H9 (cell line): ENCODE measurements around the gene SLC6A19. TPM values are rescaled to one million over a fixed set of nuclear protein-coding genes. Genes with fewer than 3 reads are reported as not detected.

Experiments used
- DNase-seq: peaks from one replicate; pipeline ENCODE4 v3.0.0-alpha.2; 2017
- H2AFZ ChIP-seq: one replicate; pipeline ENCODE4 v1.6.1; 2013; ENCODE audit warnings: mild to moderate bottlenecking, low read length, control low read depth, moderate library complexity
- H2AK5ac ChIP-seq: 2 replicates; pipeline ENCODE4 v1.6.1; 2013; ENCODE audit warnings: low read length, control low read depth, mixed read lengths; ENCODE audit not compliant: insufficient read length
- H2BK120ac ChIP-seq: one replicate; pipeline ENCODE4 v1.6.1; 2013; ENCODE audit warnings: low read depth, mild to moderate bottlenecking, low read length, control low read depth, inconsistent platforms; ENCODE audit not compliant: poor library complexity, severe bottlenecking
- H2BK12ac ChIP-seq: 2 replicates; pipeline ENCODE4 v1.6.1; 2013; ENCODE audit warnings: low read length, control low read depth, mixed read lengths, low read depth; ENCODE audit not compliant: insufficient read length
- H2BK15ac ChIP-seq: 2 replicates; pipeline ENCODE4 v1.6.1; 2013; ENCODE audit warnings: low read depth, low read length, control low read depth
- H2BK20ac ChIP-seq: one replicate; pipeline ENCODE4 v1.6.1; 2013; ENCODE audit warnings: low read depth, mild to moderate bottlenecking, low read length, control low read depth, inconsistent platforms; ENCODE audit not compliant: poor library complexity, severe bottlenecking
- H2BK5ac ChIP-seq: 2 replicates; pipeline ENCODE4 v1.6.1; 2013; ENCODE audit warnings: low read length, control low read depth, mixed read lengths; ENCODE audit not compliant: insufficient read length
- H3K14ac ChIP-seq: 2 replicates; pipeline ENCODE4 v1.6.1; 2013; ENCODE audit warnings: low read length, control low read depth; ENCODE audit not compliant: insufficient read depth
- H3K18ac ChIP-seq: 2 replicates; pipeline ENCODE4 v1.6.1; 2013; ENCODE audit warnings: low read depth, mild to moderate bottlenecking, mixed read lengths, low read length, control low read depth; ENCODE audit not compliant: insufficient read length
- H3K23ac ChIP-seq: 2 replicates; pipeline ENCODE4 v1.6.1; 2013; ENCODE audit warnings: low read length, control low read depth, mixed read lengths, low read depth; ENCODE audit not compliant: insufficient read length
- H3K23me2 ChIP-seq: 2 replicates; pipeline ENCODE4 v1.6.1; 2013; ENCODE audit warnings: low read depth, mild to moderate bottlenecking, mixed read lengths, low read length, control low read depth; ENCODE audit not compliant: insufficient read length, poor library complexity, severe bottlenecking
- H3K27ac ChIP-seq: 2 replicates; pipeline ENCODE4 v1.5.1; 2013; ENCODE audit warnings: low read length, control low read depth, mixed read lengths, low read depth; ENCODE audit not compliant: insufficient read length
- H3K27me3 ChIP-seq: 2 replicates; pipeline ENCODE4 v1.6.1; 2013; ENCODE audit warnings: low read length, control low read depth, inconsistent platforms; ENCODE audit not compliant: insufficient read depth
- H3K4ac ChIP-seq: 2 replicates; pipeline ENCODE4 v1.6.1; 2013; ENCODE audit warnings: low read depth, mild to moderate bottlenecking, control low read depth, inconsistent platforms, low read length, moderate library complexity
- H3K4me1 ChIP-seq: 2 replicates; pipeline ENCODE4 v1.6.1; 2013; ENCODE audit warnings: low read length, control low read depth, inconsistent platforms; ENCODE audit not compliant: insufficient read depth
- H3K4me2 ChIP-seq: 2 replicates; pipeline ENCODE4 v1.6.1; 2013; ENCODE audit warnings: low read length, control low read depth, mixed read lengths; ENCODE audit not compliant: insufficient read length, insufficient read depth
- H3K56ac ChIP-seq: 2 replicates; pipeline ENCODE4 v1.6.1; 2013; ENCODE audit warnings: low read depth, mild to moderate bottlenecking, mixed read lengths, low read length, control low read depth; ENCODE audit not compliant: insufficient read length
- H3K79me1 ChIP-seq: 2 replicates; pipeline ENCODE4 v1.6.1; 2013; ENCODE audit warnings: low read depth, mild to moderate bottlenecking, moderate library complexity, low read length, control low read depth, inconsistent platforms; ENCODE audit not compliant: insufficient read depth, poor library complexity, severe bottlenecking
- H3K79me2 ChIP-seq: 2 replicates; pipeline ENCODE4 v1.6.1; 2013; ENCODE audit warnings: low read length, control low read depth, inconsistent platforms; ENCODE audit not compliant: insufficient read depth
- H3K9ac ChIP-seq: 2 replicates; pipeline ENCODE4 v1.6.1; 2013; ENCODE audit warnings: low read length, control low read depth, mixed read lengths; ENCODE audit not compliant: insufficient read length; ENCODE audit errors: extremely low read depth
- H3K9me3 ChIP-seq: one replicate; pipeline ENCODE4 v1.6.1; 2013; ENCODE audit warnings: low read depth, low read length, inconsistent platforms; ENCODE audit not compliant: control insufficient read depth
- H3T11ph ChIP-seq: one replicate; pipeline ENCODE4 v1.6.1; 2013; ENCODE audit warnings: mild to moderate bottlenecking, low read length, control low read depth, inconsistent platforms
- H4K20me1 ChIP-seq: one replicate; pipeline ENCODE4 v1.6.1; 2013; ENCODE audit not compliant: control insufficient read depth, insufficient read length, insufficient read depth
- H4K5ac ChIP-seq: 2 replicates; pipeline ENCODE4 v1.6.1; 2013; ENCODE audit warnings: low read depth, mild to moderate bottlenecking, mixed read lengths, low read length, control low read depth; ENCODE audit not compliant: insufficient read length
- H4K8ac ChIP-seq: replicated peaks from 2 replicates; pipeline ENCODE4 v1.6.1; 2013; ENCODE audit warnings: low read length, control low read depth, mixed read lengths, low read depth; ENCODE audit not compliant: insufficient read length
- H4K91ac ChIP-seq: 2 replicates; pipeline ENCODE4 v1.6.1; 2013; ENCODE audit warnings: low read depth, mild to moderate bottlenecking, moderate library complexity, mixed read lengths, low read length, control low read depth; ENCODE audit not compliant: insufficient read length
- H3K27ac Mint-ChIP-seq, 3 experiments: 2 replicates in 2 of 3; 3 replicates in 1 of 3; pipeline ENCODE4 v1.8.0; 2020 to 2021; ENCODE audit warnings: mixed read lengths in 3 of 3, mild to moderate bottlenecking in 1 of 3, moderate library complexity in 1 of 3
- H3K27me3 Mint-ChIP-seq: 2 replicates; pipeline ENCODE4 v1.8.0; 2021; ENCODE audit warnings: low read depth, mild to moderate bottlenecking, moderate library complexity, mixed read lengths
- H3K36me3 Mint-ChIP-seq, 3 experiments: 2 replicates in 2 of 3; 3 replicates in 1 of 3; pipeline ENCODE4 v1.8.0; 2020 to 2021; ENCODE audit warnings: low read depth in 3 of 3, mixed read lengths in 3 of 3; ENCODE audit not compliant: insufficient read depth in 1 of 3
- H3K4me1 Mint-ChIP-seq, 2 experiments: 2 replicates each; pipeline ENCODE4 v1.8.0; 2020; ENCODE audit warnings: mixed read lengths in 2 of 2
- H3K4me3 Mint-ChIP-seq, 2 experiments: 2 replicates in 1 of 2; 3 replicates in 1 of 2; pipeline ENCODE4 v1.8.0; 2020 to 2021; ENCODE audit warnings: mild to moderate bottlenecking in 2 of 2, mixed read lengths in 2 of 2, moderate library complexity in 1 of 2
- H3K9me3 Mint-ChIP-seq, 2 experiments: 2 replicates in 1 of 2; 3 replicates in 1 of 2; pipeline ENCODE4 v1.8.0; 2020; ENCODE audit warnings: mild to moderate bottlenecking in 2 of 2, mixed read lengths in 2 of 2, moderate library complexity in 1 of 2
- total RNA-seq: library from RNA; stranded (reverse); gene quantifications from 2 replicates; pipeline ENCODE4 v1.2.1, GENCODE V29; 2021
- TF ChIP-seq, protein P1 (sequence below): fragments of 200-600 bp; sonication (generic); conservative IDR thresholded peaks from 3 replicates; pipeline ENCODE4 v1.8.0; 2021; ENCODE audit warnings: antibody characterized with exemption, mild to moderate bottlenecking

Gene SLC6A19
- total RNA-seq, 1 experiment from 2014 or later = not detected

DNA sequence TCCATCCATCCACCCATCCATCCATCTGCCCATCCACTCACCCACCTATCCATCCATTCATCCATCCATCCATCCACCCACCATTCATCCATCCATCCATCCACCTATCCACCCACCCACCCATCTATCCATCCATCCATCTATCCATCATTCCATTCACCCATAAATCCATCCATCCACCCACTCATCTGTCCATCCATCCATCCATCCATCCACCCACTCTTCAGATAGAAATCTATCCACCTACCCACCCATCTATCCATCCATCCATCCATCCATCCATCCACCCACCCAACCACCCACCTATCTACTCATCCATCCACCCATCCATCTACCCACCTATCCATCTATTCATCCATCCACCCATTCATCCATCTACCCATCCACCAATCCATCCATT lies 35.0 kb upstream of the SLC6A19 start:
- no peak overlapping the region for H2BK12ac ChIP-seq
- no peak overlapping the region for H3K18ac ChIP-seq
- no peak overlapping the region for H3K9ac ChIP-seq
- H3K14ac ChIP-seq = no peak overlapping the region
- H4K20me1 ChIP-seq = no peaks in the 10 kb centered on the region
- H3K79me1 ChIP-seq = no peaks in the 10 kb centered on the region
- no peaks in the 10 kb centered on the region for H3K9me3 ChIP-seq
- no peak overlapping the region for H4K91ac ChIP-seq
- no peak overlapping the region for H3K23ac ChIP-seq
- H3K4ac ChIP-seq = no peak overlapping the region
- no peak overlapping the region for H2AK5ac ChIP-seq
- Mint-ChIP-seq H3K27me3 (peaks cover 6% of the 10 kb centered on the region), H3K27ac (no peak overlapping the region), H3K4me3 (no peak overlapping the region), H3K4me1 (peaks cover 5 to 7% of the 10 kb centered on the region in 2 experiments), H3K9me3 (no peaks in the 10 kb centered on the region; a peak in 1 of 5 replicates), H3K36me3 (no peaks in the 10 kb centered on the region; a peak in 1 of 7 replicates)
- H2BK20ac ChIP-seq = no peak overlapping the region
- H3K56ac ChIP-seq = no peak overlapping the region
- H4K5ac ChIP-seq = no peak overlapping the region
- no peaks in the 10 kb centered on the region for H3K79me2 ChIP-seq
- no peak overlapping the region for H2BK5ac ChIP-seq
- no peak overlapping the region for H2BK120ac ChIP-seq
- no peaks in the 10 kb centered on the region for H3K23me2 ChIP-seq
- TF ChIP-seq, protein P1, sequence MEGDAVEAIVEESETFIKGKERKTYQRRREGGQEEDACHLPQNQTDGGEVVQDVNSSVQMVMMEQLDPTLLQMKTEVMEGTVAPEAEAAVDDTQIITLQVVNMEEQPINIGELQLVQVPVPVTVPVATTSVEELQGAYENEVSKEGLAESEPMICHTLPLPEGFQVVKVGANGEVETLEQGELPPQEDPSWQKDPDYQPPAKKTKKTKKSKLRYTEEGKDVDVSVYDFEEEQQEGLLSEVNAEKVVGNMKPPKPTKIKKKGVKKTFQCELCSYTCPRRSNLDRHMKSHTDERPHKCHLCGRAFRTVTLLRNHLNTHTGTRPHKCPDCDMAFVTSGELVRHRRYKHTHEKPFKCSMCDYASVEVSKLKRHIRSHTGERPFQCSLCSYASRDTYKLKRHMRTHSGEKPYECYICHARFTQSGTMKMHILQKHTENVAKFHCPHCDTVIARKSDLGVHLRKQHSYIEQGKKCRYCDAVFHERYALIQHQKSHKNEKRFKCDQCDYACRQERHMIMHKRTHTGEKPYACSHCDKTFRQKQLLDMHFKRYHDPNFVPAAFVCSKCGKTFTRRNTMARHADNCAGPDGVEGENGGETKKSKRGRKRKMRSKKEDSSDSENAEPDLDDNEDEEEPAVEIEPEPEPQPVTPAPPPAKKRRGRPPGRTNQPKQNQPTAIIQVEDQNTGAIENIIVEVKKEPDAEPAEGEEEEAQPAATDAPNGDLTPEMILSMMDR = no peak
- H3T11ph ChIP-seq = no peak overlapping the region
- no peak overlapping the region for H2BK15ac ChIP-seq
- H4K8ac ChIP-seq = no peak overlapping the region
- H3K27ac ChIP-seq = no peak overlapping the region
- no peak for DNase-seq
- H3K4me1 ChIP-seq = no peaks in the 10 kb centered on the region
- H3K4me2 ChIP-seq = no peak overlapping the region
- H3K27me3 ChIP-seq = no peaks in the 10 kb centered on the region
- H2AFZ ChIP-seq = no peak overlapping the region
